Loucy (cell line): ENCODE results near the gene AKAP11.

Experiments
- H2AFZ ChIP-seq: fragments of 200-600 bp; sonication (generic); 2 replicates; pipeline ENCODE4 v1.6.0; 2016; ENCODE audit warnings: antibody characterized with exemption, mild to moderate bottlenecking, low read length, moderate library complexity
- H3F3A ChIP-seq: fragments of 200-600 bp; 2 replicates; pipeline ENCODE4 v1.6.0; 2016; ENCODE audit warnings: antibody characterized with exemption, low read depth, mild to moderate bottlenecking
- H3K27me3 ChIP-seq: fragments of 200-600 bp; sonication (generic); 2 replicates; pipeline ENCODE4 v1.6.1; 2014; ENCODE audit warnings: low read length, mild to moderate bottlenecking; ENCODE audit not compliant: insufficient read depth, poor library complexity, severe bottlenecking
- H3K36me3 ChIP-seq: fragments of 200-600 bp; sonication (generic); 2 replicates; pipeline ENCODE4 v1.6.1; 2016; ENCODE audit warnings: low read length; ENCODE audit not compliant: insufficient read depth
- H3K4me1 ChIP-seq: fragments of 200-600 bp; sonication (generic); 2 replicates; pipeline ENCODE4 v1.5.1; 2014; ENCODE audit warnings: low read length, mild to moderate bottlenecking; ENCODE audit not compliant: insufficient read depth, poor library complexity, severe bottlenecking
- H3K4me2 ChIP-seq: fragments of 200-600 bp; sonication (generic); 2 replicates; pipeline ENCODE4 v1.6.0; 2014; ENCODE audit warnings: antibody characterized with exemption, low read length, low read depth, mild to moderate bottlenecking; ENCODE audit not compliant: poor library complexity, severe bottlenecking
- H3K4me3 ChIP-seq: fragments of 200-600 bp; sonication (generic); 2 replicates; pipeline ENCODE4 v1.5.1; 2014; ENCODE audit warnings: low read length, mild to moderate bottlenecking, mixed read lengths; ENCODE audit not compliant: poor library complexity, severe bottlenecking
- H3K79me2 ChIP-seq: fragments of 200-600 bp; sonication (generic); 2 replicates; pipeline ENCODE4 v1.6.1; 2014; ENCODE audit warnings: low read length; ENCODE audit not compliant: insufficient read depth
- H3K9ac ChIP-seq: fragments of 200-600 bp; sonication (generic); 2 replicates; pipeline ENCODE4 v1.6.0; 2014; ENCODE audit warnings: mild to moderate bottlenecking, low read depth, low read length, moderate library complexity; ENCODE audit not compliant: poor library complexity, severe bottlenecking
- H3K9me2 ChIP-seq: fragments of 200-600 bp; sonication (generic); replicated peaks from 2 replicates; pipeline ENCODE4 v1.6.1; 2016; ENCODE audit warnings: low read depth, low read length, mixed read lengths
- H3K9me3 ChIP-seq: fragments of 200-600 bp; sonication (generic); 2 replicates; pipeline ENCODE4 v1.6.1; 2014; ENCODE audit warnings: mild to moderate bottlenecking, antibody characterized with exemption, low read length, low read depth; ENCODE audit not compliant: insufficient read depth
- H4K20me1 ChIP-seq: fragments of 200-600 bp; sonication (generic); 2 replicates; pipeline ENCODE4 v1.6.0; 2014; ENCODE audit warnings: antibody characterized with exemption, low read length, mild to moderate bottlenecking; ENCODE audit not compliant: insufficient read depth, poor library complexity, severe bottlenecking
- EZH2phosphoT487 ChIP-seq: fragments of 200-600 bp; IDR thresholded peaks from 2 replicates; pipeline ENCODE4 v1.6.1; 2018; ENCODE audit warnings: antibody characterized with exemption, mild to moderate bottlenecking, moderate library complexity, borderline replicate concordance
- TF ChIP-seq, protein P1 (sequence below): fragments of 200-600 bp; sonication (generic); conservative IDR thresholded peaks from 2 replicates; pipeline ENCODE4 v1.5.1; 2014; ENCODE audit warnings: mild to moderate bottlenecking, antibody characterized with exemption, low read length

AKAP11 gene

DNA sequence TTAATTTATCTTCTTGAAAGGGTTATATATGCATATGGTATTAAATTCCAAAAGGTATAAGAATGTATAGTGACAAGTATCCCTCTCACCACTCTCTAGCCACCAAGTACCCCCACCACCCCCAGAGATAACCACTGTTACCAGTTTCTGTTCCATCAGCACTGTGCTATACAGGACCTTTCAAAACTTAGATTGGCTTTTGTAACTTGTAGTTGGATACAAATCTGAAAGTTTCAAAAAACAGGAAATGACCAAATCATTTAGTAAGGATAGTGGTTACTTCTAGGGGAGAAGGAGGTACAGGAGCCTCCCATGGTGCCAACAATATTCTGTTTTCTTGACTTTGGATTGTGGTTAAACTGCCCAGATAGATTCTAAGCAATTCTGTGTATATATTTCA, 56.7 kb downstream of the AKAP11 start:
- TF ChIP-seq EZH2phosphoT487, result no peak
- TF ChIP-seq, protein P1, sequence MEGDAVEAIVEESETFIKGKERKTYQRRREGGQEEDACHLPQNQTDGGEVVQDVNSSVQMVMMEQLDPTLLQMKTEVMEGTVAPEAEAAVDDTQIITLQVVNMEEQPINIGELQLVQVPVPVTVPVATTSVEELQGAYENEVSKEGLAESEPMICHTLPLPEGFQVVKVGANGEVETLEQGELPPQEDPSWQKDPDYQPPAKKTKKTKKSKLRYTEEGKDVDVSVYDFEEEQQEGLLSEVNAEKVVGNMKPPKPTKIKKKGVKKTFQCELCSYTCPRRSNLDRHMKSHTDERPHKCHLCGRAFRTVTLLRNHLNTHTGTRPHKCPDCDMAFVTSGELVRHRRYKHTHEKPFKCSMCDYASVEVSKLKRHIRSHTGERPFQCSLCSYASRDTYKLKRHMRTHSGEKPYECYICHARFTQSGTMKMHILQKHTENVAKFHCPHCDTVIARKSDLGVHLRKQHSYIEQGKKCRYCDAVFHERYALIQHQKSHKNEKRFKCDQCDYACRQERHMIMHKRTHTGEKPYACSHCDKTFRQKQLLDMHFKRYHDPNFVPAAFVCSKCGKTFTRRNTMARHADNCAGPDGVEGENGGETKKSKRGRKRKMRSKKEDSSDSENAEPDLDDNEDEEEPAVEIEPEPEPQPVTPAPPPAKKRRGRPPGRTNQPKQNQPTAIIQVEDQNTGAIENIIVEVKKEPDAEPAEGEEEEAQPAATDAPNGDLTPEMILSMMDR, result no peak
- Histone ChIP-seq H3K79me2 (no peaks in the 10 kb centered on the region), H3F3A (no peaks in the 10 kb centered on the region), H4K20me1 (no peaks in the 10 kb centered on the region), H3K9ac (no peak overlapping the region), H3K27me3 (no peaks in the 10 kb centered on the region), H3K4me3 (no peak overlapping the region), H3K4me2 (no peak overlapping the region), H2AFZ (no peak overlapping the region), H3K9me3 (no peaks in the 10 kb centered on the region), H3K9me2 (no peaks in the 10 kb centered on the region), H3K36me3 (no peaks in the 10 kb centered on the region), H3K4me1 (peaks cover 6% of the 10 kb centered on the region)

DNA sequence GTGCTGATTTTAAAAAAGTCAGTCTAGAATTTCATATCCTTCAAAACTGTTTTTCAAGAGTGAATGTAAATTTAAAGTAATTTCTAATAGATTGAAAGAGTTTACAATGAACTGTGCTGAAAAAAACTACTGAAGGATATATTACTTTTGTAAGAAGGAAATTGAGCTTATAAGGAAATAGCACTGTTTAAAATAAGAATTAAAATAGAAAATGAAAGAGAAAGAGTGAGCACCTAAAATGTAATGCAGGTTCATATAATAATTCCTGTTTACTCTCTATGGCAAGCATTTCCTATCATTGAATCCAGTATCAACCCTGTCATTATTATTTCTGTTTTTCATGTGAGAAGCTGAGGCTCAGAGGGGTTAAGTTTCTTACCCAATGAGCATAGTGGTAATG, 57.3 kb downstream of the AKAP11 start:
- H3K79me2 ChIP-seq, result no peaks in the 10 kb centered on the region
- no peaks in the 10 kb centered on the region for H3K9me3 ChIP-seq
- H2AFZ ChIP-seq, result no peak overlapping the region
- H3F3A ChIP-seq, result no peaks in the 10 kb centered on the region
- peaks cover 6% of the 10 kb centered on the region for H3K4me1 ChIP-seq
- H3K36me3 ChIP-seq, result no peaks in the 10 kb centered on the region
- H3K4me2 ChIP-seq, result no peak overlapping the region
- H3K9ac ChIP-seq, result no peak overlapping the region
- no peaks in the 10 kb centered on the region for H3K9me2 ChIP-seq
- TF ChIP-seq, protein P1, result no peak
- TF ChIP-seq EZH2phosphoT487, result no peak
- H3K27me3 ChIP-seq, result no peaks in the 10 kb centered on the region
- no peak overlapping the region for H3K4me3 ChIP-seq
- H4K20me1 ChIP-seq, result no peaks in the 10 kb centered on the region

DNA sequence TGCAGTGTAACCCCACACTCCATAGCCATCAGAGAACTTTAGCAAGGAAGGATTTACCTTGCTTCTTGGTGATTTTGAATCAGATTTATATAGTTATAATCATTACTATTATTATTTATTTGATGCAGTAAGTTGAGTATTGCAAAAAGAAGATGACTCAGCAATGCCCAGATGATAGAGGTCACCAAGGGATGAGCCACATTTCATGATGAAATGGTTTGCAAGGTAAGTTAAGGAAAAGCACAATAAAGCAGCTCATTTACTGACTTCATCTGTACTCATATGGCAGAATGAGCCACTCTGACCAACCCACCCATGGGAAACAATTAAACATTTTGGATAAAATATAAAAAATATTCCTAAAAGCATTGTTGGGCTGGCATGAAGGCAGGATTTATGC, 59.1 kb downstream of the AKAP11 start:
- H3K9me2 ChIP-seq, result no peaks in the 10 kb centered on the region
- H3K27me3 ChIP-seq, result no peaks in the 10 kb centered on the region
- H3K79me2 ChIP-seq, result no peaks in the 10 kb centered on the region
- no peak overlapping the region for H3K4me3 ChIP-seq
- H3F3A ChIP-seq, result no peaks in the 10 kb centered on the region
- no peak overlapping the region for H3K9ac ChIP-seq
- no peaks in the 10 kb centered on the region for H3K9me3 ChIP-seq
- no peak for TF ChIP-seq EZH2phosphoT487
- TF ChIP-seq, protein P1, result no peak
- H2AFZ ChIP-seq, result no peak overlapping the region
- no peak overlapping the region for H3K4me2 ChIP-seq
- no peaks in the 10 kb centered on the region for H4K20me1 ChIP-seq
- H3K4me1 ChIP-seq, result peaks cover 6% of the 10 kb centered on the region
- H3K36me3 ChIP-seq, result no peaks in the 10 kb centered on the region
